HEK293T (cell line): ENCODE results near the gene DMD.
A peak's percentile ranks its signal among the peaks of the same experiment; 100 is the strongest.

Source experiments
- ARNT ChIP-seq: fragments of 450-650 bp; IDR thresholded peaks from 2 replicates; pipeline ENCODE4 v1.6.1; 2017; ENCODE audit warnings: mild to moderate bottlenecking
- BHLHE40 ChIP-seq: fragments of 450-650 bp; IDR thresholded peaks from 2 replicates; pipeline ENCODE4 v1.6.1; 2016; ENCODE audit warnings: mild to moderate bottlenecking, moderate library complexity, borderline replicate concordance
- CTBP1 ChIP-seq: fragments of 450-650 bp; IDR thresholded peaks from 2 replicates; pipeline ENCODE4 v1.6.1; 2016; ENCODE audit warnings: borderline replicate concordance
- ELF4 ChIP-seq: fragments of 450-650 bp; IDR thresholded peaks from 2 replicates; pipeline ENCODE4 v1.6.1; 2017; ENCODE audit warnings: antibody characterized with exemption
- FOXA1 ChIP-seq: fragments of 450-650 bp; IDR thresholded peaks from 2 replicates; pipeline ENCODE4 v1.6.1; 2016; ENCODE audit warnings: mild to moderate bottlenecking
- FOXM1 ChIP-seq: fragments of 450-650 bp; IDR thresholded peaks from 2 replicates; pipeline ENCODE4 v1.6.1; 2017; ENCODE audit warnings: mild to moderate bottlenecking, borderline replicate concordance
- HDGF ChIP-seq: fragments of 450-650 bp; IDR thresholded peaks from 2 replicates; pipeline ENCODE4 v1.6.1; 2017; ENCODE audit warnings: antibody characterized with exemption, borderline replicate concordance
- L3MBTL2 ChIP-seq: fragments of 450-650 bp; conservative IDR thresholded peaks from 2 replicates; pipeline ENCODE4 v1.6.1; 2016; ENCODE audit warnings: mild to moderate bottlenecking
- NFRKB ChIP-seq: fragments of 450-650 bp; IDR thresholded peaks from 2 replicates; pipeline ENCODE4 v1.6.1; 2016; ENCODE audit warnings: mild to moderate bottlenecking, moderate library complexity
- SP1 ChIP-seq: fragments of 450-650 bp; IDR thresholded peaks from 2 replicates; pipeline ENCODE4 v1.6.1; 2017
- SUZ12 ChIP-seq: fragments of 450-650 bp; IDR thresholded peaks from 2 replicates; pipeline ENCODE4 v1.6.1; 2016; ENCODE audit warnings: mild to moderate bottlenecking
- TARDBP ChIP-seq: fragments of 450-650 bp; IDR thresholded peaks from 2 replicates; pipeline ENCODE4 v1.6.1; 2016
- ZNF384 ChIP-seq: fragments of 450-650 bp; IDR thresholded peaks from 2 replicates; pipeline ENCODE4 v1.6.1; 2016
- TF ChIP-seq, protein P1 (sequence below): fragments of 450-650 bp; IDR thresholded peaks from 2 replicates; pipeline ENCODE4 v1.6.1; 2016

DNA sequence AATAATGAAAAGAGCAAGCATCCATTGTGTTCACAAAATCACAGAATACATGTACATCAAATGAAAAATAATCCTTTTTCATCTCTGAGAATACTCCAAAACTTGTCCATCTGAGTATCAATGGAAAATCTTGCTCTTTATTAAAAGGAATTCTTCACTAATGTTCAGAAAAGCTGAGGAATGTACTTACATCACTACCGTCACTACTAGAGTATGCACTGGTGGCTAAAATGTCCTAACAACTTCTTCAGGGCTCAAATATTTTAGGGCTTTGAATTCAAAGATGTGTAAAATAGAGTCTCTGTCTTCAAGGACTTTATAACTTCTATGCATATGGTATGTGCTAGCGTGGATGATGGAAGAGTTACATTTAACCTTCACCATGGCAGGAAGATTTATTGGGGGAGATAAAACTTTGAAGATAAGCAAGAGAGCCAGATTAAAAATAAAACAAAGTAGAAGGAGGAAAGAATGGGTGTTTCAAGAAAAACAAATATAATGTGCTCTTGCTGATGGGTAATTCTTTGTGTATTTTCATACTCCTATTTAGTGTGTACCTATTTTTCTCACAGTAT lies 55.1 kb downstream of the DMD start:
- TF ChIP-seq CTBP1 (no peak), BHLHE40 (no peak), SUZ12 (no peak), NFRKB (no peak), SP1 (no peak), TARDBP (no peak), ELF4 (no peak), FOXA1 (no peak), FOXM1 (no peak), ARNT (no peak), HDGF (no peak), ZNF384 (no peak), L3MBTL2 (no peak)
- TF ChIP-seq, protein P1, sequence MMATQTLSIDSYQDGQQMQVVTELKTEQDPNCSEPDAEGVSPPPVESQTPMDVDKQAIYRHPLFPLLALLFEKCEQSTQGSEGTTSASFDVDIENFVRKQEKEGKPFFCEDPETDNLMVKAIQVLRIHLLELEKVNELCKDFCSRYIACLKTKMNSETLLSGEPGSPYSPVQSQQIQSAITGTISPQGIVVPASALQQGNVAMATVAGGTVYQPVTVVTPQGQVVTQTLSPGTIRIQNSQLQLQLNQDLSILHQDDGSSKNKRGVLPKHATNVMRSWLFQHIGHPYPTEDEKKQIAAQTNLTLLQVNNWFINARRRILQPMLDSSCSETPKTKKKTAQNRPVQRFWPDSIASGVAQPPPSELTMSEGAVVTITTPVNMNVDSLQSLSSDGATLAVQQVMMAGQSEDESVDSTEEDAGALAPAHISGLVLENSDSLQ = peak; percentile 28; the same call in 1 of the 2 replicates
